ENCODE data around the gene VSTM4.

Gene VSTM4

GRCh38 chr10:49138361-49138891, 23.1 kb upstream of the VSTM4 start:
- no peak for DNase-seq (ENCODE audit: low read depth in 1 of 2, low spot score in 1 of 2)
- TF ChIP-seq REST (IDR thresholded peaks at IDR 0.05; ENCODE audit: insufficient replicate concordance, low read depth) = no peak
- TF ChIP-seq SPI1 (IDR thresholded peaks at IDR 0.05; ENCODE audit: borderline replicate concordance, low read depth) = no peak
- no peak for TF ChIP-seq CTCF (IDR thresholded peaks at IDR 0.05; ENCODE audit: insufficient read depth, low read length)
- no peak for TF ChIP-seq POLR2AphosphoS5 (IDR thresholded peaks at IDR 0.05; ENCODE audit: low read depth)
- TF ChIP-seq GABPA (IDR thresholded peaks at IDR 0.05; ENCODE audit: low read depth) = no peak
- H3K27ac ChIP-seq (replicated peaks) = no peak overlapping the region

GRCh38 chr10:49136525-49136924, 21.2 kb upstream of the VSTM4 start:
- no peak for TF ChIP-seq SPI1 (IDR thresholded peaks at IDR 0.05; ENCODE audit: borderline replicate concordance, low read depth)
- TF ChIP-seq REST (IDR thresholded peaks at IDR 0.05; ENCODE audit: insufficient replicate concordance, low read depth) = no peak
- TF ChIP-seq CTCF (IDR thresholded peaks at IDR 0.05; ENCODE audit: insufficient read depth, low read length) = no peak
- no peak for TF ChIP-seq POLR2AphosphoS5 (IDR thresholded peaks at IDR 0.05; ENCODE audit: low read depth)
- TF ChIP-seq GABPA (IDR thresholded peaks at IDR 0.05; ENCODE audit: low read depth) = no peak
- H3K27me3 ChIP-seq (ENCODE audit: insufficient read depth, poor library complexity, severe bottlenecking) = no peaks in the 10 kb centered on the region
- no peak overlapping the region for H3K4me3 ChIP-seq (replicated peaks; ENCODE audit: insufficient read depth, low read length)
- H3K27ac ChIP-seq (replicated peaks) = no peak overlapping the region
- no peak for DNase-seq (ENCODE audit: low read depth in 1 of 2, low spot score in 1 of 2)

More at GRCh38 chr10:49138361-49138891, 23.1 kb upstream of the VSTM4 start:
- Histone ChIP-seq H3K4me3 (replicated peaks; ENCODE audit: insufficient read depth, low read length) (no peak overlapping the region), H3K27me3 (ENCODE audit: insufficient read depth, poor library complexity, severe bottlenecking) (no peaks in the 10 kb centered on the region)

- H3K27ac ChIP-seq (replicated peaks) = no peak overlapping the region
- no peak for DNase-seq (ENCODE audit: low read depth in 1 of 2, low spot score in 1 of 2)
- TF ChIP-seq SPI1 (IDR thresholded peaks at IDR 0.05; ENCODE audit: borderline replicate concordance, low read depth) = 0 out of 2 replicates have a peak, but pooled peaks have one; percentile 5
- no peak for TF ChIP-seq GABPA (IDR thresholded peaks at IDR 0.05; ENCODE audit: low read depth)
- no peaks in the 10 kb centered on the region for H3K27me3 ChIP-seq (ENCODE audit: insufficient read depth, poor library complexity, severe bottlenecking)
- no peak overlapping the region for H3K4me3 ChIP-seq (replicated peaks; ENCODE audit: insufficient read depth, low read length)
These were observed 20.4 kb upstream of the VSTM4 start for GRCh38 chr10:49135575-49136313.

- peak in 1 of 2 experiments; percentile 19 for DNase-seq (ENCODE audit: low read depth in 1 of 2, low spot score in 1 of 2)
- no peak overlapping the region for H3K27ac ChIP-seq (replicated peaks)
- H3K4me3 ChIP-seq (replicated peaks; ENCODE audit: insufficient read depth, low read length) = no peak overlapping the region
- TF ChIP-seq GABPA (IDR thresholded peaks at IDR 0.05; ENCODE audit: low read depth) (no peak), SPI1 (IDR thresholded peaks at IDR 0.05; ENCODE audit: borderline replicate concordance, low read depth) (peak; percentile 50; the same call in 1 of the 2 replicates), POLR2AphosphoS5 (IDR thresholded peaks at IDR 0.05; ENCODE audit: low read depth) (no peak), REST (IDR thresholded peaks at IDR 0.05; ENCODE audit: insufficient replicate concordance, low read depth) (no peak), CTCF (IDR thresholded peaks at IDR 0.05; ENCODE audit: insufficient read depth, low read length) (no peak)
- H3K27me3 ChIP-seq (ENCODE audit: insufficient read depth, poor library complexity, severe bottlenecking) = no peaks in the 10 kb centered on the region
These were observed 19.0 kb upstream of the VSTM4 start for GRCh38 chr10:49134327-49134726.

All from HL-60 (cell line).